Kidney capillary endothelial cell (primary cell): ENCODE measurements around the gene ABCA9.

Source experiments
- DNase-seq: peaks from one replicate; pipeline ENCODE4 v3.0.0-alpha.2; 2018; ENCODE audit warnings: low spot score

ABCA9 gene

GRCh38 chr17:69067274-69068047 is 6.7 kb upstream of the ABCA9 start:
- no peak for DNase-seq

DNA sequence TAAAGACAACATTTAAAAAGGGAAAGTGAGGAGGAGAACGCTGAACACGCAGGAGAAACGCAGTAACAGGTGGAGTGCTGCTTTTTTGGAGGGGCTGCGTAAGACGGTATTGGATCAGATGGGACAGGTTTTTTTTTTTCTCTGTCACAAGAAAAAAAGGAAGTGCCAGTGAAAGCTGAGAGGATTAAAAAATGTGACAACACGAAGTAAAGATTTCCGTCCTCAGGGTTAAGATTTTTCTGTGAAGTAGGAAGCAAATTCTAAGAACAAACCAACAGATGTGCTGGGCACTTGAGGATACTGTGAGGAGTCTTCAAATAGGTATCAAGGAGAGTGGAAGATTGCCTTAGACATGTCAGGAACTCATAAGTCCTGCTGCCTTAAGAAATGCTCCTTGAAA is 5.8 kb upstream of the ABCA9 start:
- no peak for DNase-seq

- DNase-seq, result no peak
Measured at GRCh38 chr17:69065113-69065512, 4.4 kb upstream of the ABCA9 start.

- no peak for DNase-seq
Measured at GRCh38 chr17:69064476-69064875, 3.7 kb upstream of the ABCA9 start.

DNA sequence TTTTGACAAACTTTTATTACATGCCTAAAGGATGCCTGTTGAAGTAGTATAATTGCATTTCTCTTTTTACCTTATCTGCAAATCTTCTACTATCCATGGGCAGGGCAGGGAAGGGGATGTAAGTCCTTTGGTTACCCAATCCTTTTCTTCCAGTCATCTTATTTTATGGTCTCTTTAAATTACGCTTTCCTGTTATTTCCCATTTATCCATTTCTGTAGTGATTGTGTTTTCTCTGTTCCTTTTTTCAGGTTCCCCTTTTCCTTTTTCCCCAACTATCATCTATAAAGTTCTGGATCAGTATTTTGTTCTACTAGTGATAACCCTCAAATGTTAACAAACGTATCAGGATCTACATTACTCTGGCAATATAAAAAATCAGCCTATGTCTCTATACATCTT is 3.3 kb upstream of the ABCA9 start:
- DNase-seq, result no peak

DNA sequence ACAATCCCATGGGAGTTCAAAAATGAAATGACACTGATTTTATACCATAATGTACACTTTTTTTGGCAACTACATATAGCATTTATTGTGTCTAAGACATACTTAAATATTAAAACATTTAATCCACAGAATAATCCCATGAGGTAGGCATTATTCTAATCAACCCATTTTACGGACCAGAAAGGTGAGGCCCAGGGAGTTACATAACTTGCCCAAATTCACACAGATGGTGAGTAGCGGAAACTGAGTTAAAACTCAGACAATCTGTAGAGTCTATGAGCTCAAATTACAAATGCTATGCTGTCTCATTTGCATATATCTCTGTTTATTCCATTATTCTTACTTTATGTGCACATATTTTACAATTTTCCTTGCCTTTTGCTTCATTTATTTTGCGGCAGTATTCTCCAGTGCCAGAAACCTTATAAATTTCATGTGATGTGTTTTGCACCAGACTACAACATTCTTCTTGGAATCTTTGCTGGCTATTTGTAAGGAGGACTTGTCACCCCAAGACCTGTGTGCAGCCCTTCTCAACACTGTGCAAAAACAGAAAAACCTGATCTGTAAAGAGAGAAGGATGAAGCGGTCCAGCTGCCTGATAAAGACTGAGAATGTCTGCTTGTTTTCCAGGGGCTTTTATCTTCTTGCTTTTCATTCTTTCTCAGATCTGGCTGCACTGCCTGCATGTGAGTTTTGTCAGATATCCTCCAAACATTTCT is 2.3 kb upstream of the ABCA9 start:
- no peak for DNase-seq

DNA sequence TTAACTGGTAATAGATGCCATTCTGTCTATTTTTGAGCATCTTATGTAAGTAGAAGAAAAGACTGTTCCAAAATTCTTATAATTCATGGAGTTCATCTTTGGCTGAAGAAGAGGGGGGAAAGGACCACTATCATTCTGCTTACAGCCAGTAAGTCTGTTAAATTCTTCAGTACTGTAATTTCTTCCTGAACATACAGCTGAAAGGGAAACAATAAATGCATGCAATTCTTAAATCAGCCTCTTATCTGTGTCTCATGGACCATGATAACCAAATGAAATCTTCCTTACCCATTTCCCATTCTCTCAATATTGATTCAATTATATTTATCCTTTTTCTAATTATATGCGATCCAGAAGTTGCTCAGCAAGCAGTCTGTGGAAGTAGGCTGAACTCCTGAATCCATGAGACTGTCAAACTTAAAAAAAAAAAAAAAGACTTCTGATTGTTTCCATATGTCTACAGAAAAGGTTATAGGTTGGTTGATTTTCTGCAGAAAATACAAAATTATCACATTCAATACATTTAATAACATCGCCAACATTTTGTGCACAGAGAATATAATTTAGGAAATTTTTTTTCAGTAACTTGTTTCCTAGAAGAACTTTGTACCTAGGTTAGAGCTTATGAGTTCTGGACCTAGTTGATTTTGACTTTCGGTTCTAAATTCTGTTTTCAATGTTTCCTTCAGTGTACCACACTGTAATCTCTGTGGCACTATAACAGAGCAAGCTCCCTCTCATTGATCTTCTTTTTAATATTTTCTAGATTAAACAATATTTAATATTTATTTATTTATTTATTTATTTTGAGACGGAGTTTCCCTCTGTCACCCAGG is 1.2 kb upstream of the ABCA9 start:
- DNase-seq, result no peak

GRCh38 chr17:69059458-69060175 is 1.1 kb downstream of the ABCA9 start:
- DNase-seq, result no peak

GRCh38 chr17:69058165-69058564 is 2.6 kb downstream of the ABCA9 start:
- DNase-seq, result no peak

DNA sequence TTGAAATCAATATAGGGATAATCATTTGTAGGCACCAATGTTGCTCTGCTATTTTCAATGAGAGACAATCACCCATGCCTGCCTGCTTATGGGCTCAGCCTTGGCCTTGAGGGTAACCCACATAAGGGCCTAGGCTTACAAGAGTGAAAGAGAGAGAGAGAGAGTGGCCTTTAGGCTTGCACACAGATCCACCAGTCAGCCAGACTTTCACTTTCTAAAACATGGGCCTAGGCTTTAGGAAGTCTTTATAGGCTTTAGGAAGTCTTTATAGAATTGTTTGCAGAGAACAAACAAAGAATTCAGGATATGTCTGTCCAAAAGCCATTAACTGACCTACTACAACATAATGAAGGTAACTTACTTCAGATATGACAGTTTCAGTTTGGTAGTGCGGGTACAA is 3.4 kb downstream of the ABCA9 start:
- no peak for DNase-seq

- DNase-seq, result no peak
Measured at GRCh38 chr17:69056179-69056823, 4.4 kb downstream of the ABCA9 start.

DNA sequence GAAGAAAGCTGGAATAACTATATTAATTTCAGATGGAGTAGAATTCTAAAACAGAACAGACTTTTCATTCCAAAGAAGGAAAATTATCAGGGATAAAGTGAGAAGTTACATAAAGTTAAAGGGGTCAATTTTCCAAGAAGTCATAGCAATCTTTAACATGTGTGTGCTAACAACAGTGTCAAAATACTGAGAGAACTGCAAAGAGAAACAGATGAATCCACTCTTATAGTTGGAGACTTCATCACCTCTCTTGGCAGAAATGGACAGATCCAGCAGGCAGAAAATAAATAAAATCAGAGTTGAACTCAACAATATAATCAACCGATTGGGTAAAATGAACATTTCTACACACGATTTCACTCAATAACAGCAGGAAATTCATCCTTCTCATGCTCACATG is 5.4 kb downstream of the ABCA9 start:
- no peak for DNase-seq

- no peak for DNase-seq
Measured at GRCh38 chr17:69050999-69051775, 9.5 kb downstream of the ABCA9 start.

DNA sequence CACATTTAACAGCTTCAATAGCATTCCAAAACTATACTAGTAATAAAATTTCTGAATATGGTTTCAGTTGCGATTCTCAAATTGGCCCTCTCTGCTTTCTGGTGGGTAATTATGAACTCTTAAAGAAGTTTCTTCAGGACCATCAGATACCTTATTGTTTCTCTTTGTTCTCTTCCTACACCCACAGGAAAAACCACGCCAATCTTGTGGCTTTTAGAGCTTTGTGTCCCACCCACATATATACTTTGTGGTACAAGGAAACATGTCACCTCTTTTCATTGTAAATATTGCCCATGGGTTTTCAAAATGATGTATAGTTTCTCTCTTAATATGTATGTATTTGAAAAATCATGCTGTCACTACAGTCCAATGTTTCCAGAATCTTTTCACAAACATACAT is 12.1 kb downstream of the ABCA9 start:
- no peak for DNase-seq

DNA sequence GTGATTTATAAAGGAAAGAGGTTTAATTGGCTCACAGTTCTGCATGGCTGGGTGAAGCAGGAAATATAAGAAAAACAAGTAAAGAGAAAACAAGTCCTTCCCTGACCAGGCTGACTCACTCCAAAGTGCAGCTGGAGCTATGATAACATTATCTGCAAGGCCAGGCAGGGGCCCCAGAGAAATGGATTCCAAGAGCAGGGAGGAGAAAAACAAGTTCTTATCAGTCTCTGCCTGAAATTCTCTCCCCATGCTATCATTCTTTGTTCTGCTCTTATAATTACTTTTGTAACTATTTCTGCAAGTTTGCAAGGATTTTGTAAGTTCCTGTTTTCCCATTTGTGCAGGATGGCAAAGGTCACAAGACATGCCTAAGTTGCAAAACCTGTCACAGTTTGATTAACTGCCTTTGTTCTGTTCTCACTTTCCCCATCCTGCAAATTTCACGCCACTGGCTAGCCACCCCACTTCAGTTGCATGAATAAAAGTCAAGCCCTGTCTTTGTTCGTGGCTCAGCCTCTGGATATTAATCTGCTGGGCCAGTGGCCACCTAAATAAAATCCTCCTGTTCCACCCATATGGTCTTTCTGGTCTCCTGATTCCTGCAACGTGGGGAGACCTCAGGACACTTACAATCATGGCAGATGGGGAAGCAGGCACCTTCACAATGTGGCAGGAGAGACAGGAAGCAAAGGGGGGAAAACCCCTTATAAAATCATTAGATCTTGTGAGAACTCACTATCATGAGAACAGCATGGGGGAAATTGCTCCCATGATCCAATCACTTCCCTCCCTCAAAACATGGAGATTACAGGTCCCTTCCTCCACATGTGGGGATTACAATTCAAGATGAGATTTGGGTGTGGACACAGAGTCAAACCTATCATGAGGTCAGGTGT is 13.1 kb downstream of the ABCA9 start:
- DNase-seq, result peak; percentile 56

DNA sequence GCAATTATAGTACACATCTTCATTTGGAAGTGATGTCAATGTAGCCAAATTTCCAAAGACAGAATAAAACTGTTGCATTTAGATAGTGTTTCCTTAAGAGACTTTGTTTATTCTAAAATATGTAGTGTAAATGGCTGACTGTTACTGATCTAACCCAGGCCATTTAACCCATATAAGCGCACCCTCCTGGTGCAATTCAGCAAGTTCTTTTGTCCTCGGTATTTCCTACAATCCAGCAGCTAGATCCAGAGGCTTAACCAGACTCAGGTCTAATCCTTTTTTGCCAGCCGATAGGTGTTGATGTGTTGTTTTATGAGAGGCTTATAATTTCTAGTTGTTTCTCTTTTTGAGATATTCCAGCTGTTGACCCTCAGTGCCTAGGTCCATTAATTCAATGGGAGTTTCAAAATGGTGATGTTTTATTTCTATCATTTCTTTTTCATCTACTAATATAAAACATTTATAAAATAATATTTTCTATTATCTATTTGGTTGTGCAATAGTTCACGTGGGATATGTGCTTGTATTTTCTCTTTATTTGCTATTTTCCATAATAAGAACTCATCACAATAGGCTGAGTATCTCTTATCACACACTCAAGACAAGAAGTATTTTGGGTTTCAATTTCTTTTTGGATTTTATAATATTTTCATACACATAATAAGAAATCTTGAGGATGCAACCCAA is 14.5 kb downstream of the ABCA9 start:
- no peak for DNase-seq

GRCh38 chr17:69045646-69046045 is 15.1 kb downstream of the ABCA9 start:
- no peak for DNase-seq

DNA sequence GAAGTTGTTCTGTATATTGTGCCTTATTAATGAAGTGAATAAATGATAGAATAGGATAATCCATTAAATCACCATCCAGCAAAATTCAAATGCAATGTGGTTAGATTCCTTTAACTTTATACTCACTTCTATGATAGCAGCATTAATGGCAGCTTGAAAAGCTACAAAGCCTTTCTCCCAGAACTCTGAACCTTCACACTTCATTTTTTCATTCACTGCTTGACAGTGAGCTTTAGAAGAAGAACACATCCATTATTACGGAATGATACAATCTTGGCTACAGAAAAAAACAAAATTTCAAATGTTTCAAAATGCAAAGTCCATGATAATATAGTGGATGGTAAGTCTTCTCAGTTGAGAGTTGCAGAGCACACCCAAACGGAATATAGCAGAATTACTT is 16.4 kb downstream of the ABCA9 start:
- DNase-seq, result no peak

DNA sequence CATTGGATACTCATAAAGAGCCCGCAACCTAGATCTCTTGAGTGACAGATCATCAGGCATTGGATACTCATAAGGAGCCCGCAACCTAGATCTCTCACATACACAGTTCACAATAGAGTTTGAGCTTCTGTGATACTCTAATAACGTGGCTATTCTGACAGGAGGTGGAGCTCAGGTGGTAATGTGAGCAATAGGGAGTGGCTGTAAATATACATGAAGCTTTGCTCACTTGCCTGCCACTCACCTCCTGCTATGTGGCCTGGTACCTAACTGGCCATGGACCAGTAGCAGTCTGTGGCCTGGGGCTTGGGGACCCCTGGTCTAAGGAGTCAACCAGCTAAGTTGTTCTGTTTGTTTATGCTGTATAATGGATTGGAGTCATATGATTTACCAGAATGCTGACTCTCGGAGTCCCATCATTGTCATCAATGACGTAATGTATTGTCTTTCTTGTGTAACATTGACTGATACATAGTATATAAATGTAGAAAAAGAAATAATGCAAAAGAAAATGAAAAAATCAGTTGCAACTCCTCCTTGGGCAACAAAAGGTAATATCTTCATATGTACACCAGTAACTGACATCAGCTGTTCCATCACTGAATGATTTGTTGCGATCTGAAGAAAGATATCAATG is 17.5 kb downstream of the ABCA9 start:
- DNase-seq, result no peak
